Mucosa of gallbladder (tissue), 1 donor: ENCODE results near the gene RUNDC1. TPM values are rescaled to one million over a fixed set of nuclear protein-coding genes. Genes with fewer than 3 reads are reported as not detected.
A peak's percentile ranks its signal among the peaks of the same experiment; 100 is the strongest.
"Not testable (repeated sequence)": the region's sequence is repeated elsewhere in the genome, so short reads cannot be mapped to it uniquely, and the experiment has no call there.

Source experiments
- DNase-seq: peaks from one replicate; pipeline ENCODE4 v3.0.0-alpha.2; 2020; ENCODE audit warnings: low spot score
- total RNA-seq: library from RNA; stranded (reverse); gene quantifications from one replicate; pipeline ENCODE4 v1.2.1, GENCODE V29; 2021
- donor health status: DM: no; HTN: no; CAD: no.

Gene RUNDC1
- total RNA-seq, 1 donor from 2014 or later = 26.0 TPM

DNA sequence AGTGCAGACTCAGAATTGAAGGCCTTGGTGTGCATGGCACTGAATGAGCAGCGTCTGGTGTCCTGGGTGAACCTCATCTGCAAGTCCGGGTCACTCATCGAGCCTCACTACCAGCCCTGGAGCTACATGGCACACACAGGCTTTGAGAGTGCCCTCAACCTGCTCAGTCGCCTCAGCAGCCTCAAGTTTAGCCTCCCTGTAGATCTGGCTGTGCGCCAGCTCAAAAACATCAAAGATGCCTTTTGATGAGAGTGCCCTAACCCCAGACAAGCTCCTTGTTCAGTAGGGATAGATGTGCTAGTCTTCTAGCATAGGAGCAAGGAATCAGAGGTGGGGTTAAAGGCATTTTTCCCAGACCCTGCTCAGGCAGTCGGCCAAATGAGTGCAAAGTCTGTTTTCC lies 11.1 kb downstream of the RUNDC1 start:
- DNase-seq = no peak

DNA sequence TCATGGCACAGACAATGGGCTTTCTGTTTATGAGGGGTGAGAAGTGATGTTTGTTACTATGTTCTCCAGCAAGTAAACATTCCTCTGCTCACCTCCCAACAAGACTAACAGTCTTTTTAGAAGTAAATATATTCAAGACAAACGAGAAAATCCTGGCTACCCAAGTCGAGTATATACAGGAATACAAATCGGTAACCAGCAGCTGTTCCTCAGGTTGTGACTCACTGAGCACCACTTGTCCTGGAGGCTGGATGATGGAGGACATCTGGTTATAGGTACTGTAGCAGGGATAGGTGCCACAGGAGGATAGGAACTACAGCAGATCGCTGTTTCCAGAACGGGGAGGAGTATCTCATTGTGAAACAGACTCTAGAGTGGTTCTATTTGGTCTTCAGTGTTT lies 12.5 kb downstream of the RUNDC1 start:
- no peak for DNase-seq

DNA sequence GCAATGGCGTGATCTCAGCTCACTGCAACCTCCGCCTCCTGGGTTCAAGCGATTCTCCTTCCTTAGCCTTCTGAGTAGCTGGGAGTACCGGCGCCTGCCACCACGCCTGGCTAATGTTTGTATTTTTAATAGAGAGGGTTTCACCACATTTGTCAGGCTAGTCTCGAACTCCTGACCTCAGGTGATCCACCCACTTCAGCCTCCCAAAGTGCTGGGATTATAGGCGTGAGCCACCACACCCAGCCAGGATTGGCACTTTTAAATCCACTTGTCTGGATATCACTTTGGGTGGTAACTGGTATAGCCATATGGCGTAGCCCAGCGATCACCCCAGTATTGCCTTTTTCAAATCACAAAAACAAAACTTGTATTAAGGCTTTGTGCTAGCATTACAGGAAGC lies 13.5 kb downstream of the RUNDC1 start:
- DNase-seq = not testable (repeated sequence)

DNA sequence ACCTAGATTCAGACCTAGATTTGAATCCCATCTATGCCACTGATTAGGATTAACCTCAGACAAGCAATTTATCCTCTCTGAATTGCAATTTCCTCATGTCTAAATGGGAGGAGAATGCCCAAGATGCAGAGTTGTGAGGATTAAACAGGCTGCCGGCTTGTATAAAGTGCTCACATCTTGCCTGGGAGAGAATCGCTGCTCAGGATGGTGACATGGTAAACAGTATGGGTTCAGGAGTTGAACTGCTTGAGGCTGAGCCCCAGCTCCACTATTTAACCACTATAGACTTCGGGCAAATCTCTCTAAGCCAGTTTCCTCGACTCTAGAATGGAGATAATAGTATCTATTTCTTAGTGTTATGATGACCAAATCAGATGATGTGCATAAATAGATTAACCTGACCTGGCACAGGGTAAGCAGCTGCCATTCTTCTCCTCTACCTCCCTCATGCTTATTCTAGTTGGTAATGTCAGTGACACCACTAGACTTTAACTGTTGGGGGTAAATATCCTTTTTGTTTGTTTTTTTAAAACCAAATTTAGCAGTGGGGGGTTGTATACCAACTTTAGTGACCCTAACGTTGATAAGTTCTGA lies 17.1 kb downstream of the RUNDC1 start:
- DNase-seq = no peak

DNA sequence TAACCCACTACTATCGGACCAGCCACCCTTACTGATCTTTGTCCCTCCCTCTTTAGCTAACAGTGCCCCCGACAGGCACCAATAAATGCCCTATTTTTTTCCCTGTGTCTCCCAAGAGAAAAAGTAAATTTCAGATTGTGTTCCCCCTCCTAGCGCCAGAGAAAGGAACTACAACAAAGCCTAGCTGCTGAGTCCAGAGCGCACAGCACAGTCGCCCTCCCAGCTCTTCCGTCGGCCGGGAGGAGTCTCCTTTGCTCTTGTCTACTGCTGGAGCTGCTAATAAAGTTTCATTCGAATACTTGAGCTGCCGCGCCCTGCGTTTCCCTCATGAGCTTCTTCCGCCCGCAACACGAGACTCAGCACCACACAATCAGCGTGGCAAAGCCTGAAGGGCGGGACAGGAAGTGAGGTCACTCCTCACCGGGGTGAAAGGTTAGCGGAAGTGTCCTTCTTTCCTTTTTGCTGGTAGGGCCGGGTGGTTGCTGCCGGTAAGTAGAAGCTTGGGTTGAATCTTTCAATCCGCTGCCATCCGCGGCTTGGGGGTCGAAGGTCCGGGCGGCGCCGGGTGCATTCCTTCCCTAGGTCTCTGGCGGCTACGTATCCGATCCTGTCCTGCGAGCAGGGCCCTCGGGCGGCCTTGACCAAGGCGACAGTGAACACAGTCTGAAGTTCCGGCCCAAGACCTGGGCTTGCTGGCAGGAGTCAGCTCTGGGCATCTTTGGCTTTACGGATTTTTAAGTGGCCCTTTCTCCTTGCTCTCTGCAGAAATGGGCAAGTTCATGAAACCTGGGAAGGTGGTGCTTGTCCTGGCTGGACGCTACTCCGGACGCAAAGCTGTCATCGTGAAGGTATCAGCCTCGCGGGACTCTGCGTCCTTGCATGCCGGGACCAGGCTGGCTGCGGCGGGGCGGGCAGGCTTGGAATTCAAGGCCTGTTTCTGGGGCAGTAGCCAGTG lies 17.9 kb downstream of the RUNDC1 start, which contains the start of gene RPL27:
Gene RPL27 (plus strand): TSS at position 436 of the 955 bp plus-strand sequence. CDS start 332 bp downstream, at position 768.
- DNase-seq = peak; percentile 99

DNA sequence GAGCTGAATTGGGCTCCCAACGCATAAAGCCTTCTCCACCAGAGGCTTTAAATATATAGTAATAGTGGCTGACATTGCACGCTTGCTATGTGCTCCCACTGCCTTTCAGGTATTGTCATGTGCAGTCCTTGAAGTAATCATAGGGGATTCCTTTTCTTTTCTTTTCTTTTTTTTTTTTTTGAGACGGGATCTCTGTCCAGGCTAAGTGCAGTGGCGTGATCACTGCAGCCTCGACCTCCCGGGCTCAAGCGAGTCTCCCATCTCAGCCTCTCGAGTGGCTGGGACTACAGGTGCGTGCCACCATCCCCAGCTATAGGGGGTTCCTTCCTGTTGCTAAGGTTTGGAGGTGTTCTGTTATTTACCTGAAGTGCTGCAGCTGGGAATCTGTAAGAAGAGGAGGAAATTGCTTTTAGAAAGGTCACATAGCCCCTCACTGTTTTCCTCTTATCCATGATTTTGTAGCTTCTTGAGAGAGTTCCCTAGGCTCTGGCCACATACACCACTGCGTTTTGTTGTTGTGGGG lies 18.7 kb downstream of the RUNDC1 start:
- no peak for DNase-seq

DNA sequence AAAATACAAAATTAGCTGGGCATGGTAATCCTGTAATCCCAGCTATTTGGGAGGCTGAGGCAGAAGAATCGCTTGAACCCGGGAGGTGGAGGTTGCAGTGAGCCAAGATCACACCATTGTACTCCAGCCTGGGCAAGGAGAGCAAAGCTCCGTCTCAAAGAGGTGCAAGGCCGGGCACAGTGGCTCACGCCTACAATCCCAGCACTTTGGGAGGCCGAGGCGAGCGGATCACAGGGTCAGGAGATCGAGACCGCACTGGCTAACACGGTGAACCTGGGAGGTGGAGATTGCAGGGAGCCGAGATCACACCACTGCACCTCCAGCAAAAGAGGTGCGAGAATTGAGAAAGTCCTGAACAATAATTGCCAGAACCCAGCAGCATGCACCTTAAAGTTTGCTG lies 20.5 kb downstream of the RUNDC1 start:
- not testable (repeated sequence) for DNase-seq

DNA sequence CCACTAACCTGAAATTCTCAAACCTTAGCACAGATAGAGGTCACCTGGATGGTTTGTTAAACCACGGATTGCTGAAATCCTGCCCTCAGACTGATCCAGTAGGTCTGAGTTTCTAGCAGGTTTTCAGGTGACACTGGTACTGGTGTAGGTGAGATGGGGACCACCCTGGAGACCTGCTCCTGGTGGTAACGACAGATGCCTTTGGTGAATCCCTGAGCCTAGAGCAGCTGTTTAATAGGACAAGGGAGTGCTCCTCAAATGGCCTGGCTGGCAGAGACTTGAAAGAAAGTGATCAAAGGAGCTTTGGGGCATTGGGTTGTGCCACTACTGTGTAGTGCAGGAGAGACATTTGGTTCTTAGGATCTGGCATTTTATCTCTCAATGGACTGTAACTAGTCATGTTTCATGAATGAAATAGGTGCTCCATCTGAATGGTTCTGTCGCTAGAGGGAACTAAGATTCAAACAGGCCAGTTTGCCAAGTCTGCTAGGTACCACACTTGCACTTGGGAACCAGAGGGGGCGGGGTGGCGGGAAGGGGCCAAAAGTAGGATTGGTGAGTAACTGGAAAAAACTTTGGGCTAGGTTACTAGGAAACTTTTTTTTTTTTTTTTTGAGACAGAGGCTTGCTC lies 23.3 kb downstream of the RUNDC1 start:
- DNase-seq = no peak

DNA sequence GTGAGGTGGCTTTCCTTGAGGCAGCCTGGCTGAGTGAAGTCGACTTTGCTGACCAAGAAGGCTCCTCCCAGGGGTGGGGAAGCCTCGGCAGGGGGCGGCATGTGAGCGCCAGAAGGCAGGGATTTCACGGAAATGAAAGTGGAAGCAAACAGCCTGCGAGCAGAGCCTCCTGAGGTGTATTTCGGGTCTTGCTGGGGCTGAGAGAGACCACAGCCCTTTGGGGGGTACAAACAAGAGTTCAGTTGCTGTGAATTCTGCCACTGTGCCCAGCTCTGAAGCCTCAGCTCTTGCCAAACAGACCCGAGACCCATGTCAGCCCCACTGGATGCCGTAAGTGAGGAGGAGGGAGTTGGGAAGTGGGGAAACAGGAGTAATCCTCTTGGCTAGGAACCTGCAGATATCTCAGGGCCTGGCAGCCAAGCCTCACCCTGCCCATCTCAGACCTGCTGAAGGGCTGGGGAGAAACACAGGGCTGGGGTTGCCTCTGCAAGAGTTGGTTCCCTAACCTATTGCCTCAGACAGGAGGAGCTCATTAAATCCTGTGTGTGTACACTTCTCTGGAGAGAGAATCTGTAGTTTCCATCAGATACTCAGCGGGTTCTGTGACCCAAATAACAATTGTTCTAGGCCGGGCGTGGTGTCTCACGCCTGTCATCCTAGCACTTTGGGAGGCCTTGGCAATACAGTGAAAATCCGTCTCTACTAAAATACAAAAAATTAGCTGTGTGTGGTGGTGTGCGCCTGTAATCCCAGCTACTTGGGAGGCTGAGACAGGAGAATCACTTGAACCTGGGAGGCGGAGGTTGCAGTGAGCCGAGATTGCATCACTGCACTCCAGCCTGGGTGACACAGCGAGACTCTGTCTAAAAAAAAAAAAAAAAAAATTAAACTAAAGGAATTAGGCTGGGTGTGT lies 26.5 kb downstream of the RUNDC1 start, which contains the start of gene IFI35:
Gene IFI35 (plus strand): TSS at position 146 of the 913 bp plus-strand sequence. CDS start 164 bp downstream, at position 310.
- DNase-seq = peak; percentile 88

DNA sequence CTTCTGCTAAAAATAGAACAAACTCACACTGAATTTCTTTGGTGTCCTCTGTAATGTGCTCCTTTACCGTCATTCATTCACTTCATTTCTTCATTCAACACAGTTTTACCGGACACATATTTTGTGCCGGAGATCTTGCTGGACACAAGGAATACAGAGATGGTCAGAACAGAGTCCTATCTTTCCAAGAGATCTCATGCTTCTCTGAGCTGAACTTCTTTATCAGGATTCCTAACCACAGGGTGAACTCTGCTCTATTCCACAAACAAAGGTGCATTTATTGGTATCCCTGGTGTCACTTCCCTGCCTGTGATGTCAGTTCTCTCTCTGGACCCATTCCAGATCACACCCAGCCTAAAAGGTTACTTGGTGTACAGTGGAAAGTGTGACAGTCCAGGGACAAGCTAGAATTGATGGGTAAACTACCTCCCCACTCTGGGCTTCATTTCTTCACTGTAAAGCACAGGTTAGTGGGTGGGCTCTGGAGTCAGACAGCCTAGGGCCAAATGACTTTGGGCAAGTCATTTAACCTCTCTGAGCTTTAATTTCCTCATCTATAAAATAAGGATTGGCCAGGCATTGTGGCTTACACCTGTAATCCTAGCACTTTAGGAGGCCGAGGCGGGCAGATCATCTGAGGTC lies 30.4 kb downstream of the RUNDC1 start:
- peak; percentile 77 for DNase-seq

DNA sequence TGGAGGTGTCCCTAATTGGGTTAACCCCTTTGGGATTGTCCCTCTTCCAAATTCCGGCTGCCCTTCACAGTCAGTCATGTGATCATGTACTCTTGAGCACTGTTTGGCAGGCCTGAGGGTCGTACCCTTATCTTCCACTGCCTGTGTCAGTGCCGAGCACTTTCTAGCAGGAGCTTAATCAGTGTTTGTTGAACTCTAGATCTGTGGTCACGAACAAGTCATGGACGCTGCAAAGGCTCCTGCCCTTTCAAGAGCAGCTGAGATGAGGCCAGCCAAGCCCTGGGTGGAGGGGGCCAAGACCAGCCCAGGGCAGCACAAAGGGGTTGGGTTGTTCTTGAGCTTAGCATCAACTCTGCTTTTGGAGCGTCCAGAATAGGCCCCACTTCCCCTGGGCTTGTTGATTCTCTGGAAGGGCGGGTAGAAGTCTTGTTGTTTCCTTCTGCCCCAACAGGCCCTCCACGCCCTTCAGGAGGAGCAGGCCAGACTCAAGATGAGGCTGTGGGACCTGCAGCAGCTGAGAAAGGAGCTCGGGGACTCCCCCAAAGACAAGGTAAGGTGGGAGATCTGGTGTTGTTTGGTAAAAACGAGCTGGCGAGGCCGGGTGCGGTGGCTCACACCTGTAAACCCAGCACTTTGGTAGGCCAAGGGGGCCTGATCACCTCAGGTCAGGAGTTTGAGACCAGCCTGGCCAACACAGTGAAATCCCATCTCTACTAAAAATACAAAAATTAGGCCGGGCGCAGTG lies 31.5 kb downstream of the RUNDC1 start:
- no peak for DNase-seq

DNA sequence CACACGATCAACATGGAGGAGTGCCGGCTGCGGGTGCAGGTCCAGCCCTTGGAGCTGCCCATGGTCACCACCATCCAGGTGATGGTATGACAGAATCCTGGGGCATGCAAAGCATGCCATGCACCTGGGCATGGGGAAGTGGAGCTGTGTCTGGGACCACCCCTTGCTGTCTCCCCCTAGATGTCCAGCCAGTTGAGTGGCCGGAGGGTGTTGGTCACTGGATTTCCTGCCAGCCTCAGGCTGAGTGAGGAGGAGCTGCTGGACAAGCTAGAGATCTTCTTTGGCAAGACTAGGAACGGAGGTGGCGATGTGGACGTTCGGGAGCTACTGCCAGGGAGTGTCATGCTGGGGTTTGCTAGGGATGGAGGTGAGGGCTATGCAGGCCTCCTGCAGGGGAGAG lies 32.9 kb downstream of the RUNDC1 start:
- DNase-seq = no peak

DNA sequence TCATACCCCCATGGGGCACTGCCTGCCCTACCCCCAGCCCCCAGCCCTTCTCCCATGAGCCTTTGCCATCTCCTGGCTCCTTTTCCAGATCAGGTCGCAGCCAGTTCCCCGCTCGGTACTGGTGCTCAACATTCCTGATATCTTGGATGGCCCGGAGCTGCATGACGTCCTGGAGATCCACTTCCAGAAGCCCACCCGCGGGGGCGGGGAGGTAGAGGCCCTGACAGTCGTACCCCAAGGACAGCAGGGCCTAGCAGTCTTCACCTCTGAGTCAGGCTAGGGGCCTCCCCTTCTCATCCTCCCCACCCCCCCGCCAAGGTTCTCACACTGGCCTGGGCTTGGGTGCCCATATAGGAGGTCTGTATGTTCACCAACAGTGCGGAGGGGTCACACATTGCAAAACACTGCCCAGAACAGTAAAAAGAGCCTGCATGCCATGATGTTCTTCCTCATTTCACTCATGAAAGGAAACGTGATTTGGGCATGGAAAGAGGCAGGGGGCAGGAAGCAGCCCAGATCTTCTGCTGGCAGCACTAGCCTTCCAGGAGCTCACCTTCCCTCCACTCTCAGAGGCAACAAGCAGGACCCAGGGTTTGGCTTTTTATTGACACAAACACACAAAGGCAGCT lies 33.8 kb downstream of the RUNDC1 start:
- DNase-seq = no peak

DNA sequence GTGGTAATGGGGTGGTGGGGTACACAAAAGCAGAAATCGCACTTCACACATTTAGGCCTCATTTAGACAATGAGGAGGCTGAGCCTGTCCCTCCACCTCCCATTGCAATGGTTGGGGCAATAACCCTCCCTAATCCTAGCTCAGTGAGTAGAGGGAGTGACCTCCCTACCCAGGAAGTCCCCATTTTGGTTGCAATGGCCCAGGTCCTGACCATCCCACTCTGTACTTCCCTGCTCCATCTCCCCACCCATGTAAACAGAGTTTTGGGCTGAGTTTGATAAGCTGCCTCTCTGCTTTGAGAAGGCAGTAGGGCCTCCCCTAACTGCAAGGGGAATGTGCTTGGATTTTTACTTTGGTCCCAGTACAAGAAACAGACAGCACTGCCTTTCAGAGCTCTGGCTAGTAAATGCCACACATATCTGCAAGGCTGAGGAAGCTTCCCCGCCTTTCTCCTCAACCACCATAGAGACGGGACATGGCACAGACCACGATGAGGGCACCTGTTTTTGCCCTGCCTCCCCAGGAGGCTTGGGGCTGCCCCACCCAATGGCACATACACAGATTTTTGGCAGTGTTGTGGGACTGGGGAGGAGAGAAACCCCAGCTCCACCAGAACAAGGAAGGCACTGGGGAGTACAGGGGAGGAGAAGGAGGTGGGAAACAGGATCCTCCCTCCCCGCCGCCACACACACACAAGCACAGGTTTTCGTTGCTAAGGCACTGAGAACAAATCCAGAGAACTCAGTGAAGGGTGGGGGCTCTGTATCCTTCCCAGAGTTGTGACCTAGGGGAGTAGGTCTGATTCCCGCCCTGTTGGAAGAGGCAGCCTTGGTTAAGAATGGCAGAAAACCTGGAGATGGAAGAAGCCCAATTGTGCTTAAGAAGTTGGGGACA lies 34.5 kb downstream of the RUNDC1 start:
- DNase-seq = no peak

DNA sequence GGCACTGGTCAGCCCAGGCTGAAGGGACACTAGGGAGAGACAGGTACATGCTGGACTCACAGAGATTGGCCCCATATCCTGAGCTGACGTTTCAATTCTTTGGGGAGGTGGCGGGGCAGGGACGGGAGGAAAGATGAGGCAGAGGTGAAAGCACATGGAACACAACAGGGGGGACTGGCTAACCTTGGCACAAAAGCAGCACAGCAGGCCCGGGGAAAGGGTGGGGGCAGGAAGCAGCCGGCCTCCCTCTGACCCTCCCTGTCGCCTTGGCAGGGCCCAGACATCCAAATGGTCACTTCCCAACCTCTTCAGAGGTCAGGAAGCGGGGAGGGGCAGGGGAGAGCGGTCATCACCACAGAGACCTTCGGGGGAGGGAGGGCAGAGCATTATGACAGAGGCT lies 35.2 kb downstream of the RUNDC1 start:
- DNase-seq = no peak

DNA sequence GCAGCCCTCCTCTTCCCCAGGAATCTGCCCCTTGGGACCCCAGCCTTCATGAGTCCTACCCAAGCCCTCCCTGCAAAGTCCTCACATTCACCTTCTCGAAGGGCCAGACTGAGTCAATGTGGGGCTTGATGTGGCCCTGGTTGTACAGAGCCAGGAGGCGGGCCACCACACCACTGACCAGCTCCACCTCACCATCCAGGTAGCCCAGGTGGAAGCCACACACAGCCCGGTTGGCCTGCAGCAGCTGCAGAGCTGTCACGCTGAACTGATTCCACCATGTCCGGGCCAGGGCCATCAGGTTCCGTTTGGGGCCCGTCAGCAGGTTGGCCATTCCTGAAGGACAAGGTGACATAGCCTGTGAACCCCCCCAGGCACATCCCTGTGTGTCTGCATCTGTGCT lies 35.9 kb downstream of the RUNDC1 start:
- no peak for DNase-seq

DNA sequence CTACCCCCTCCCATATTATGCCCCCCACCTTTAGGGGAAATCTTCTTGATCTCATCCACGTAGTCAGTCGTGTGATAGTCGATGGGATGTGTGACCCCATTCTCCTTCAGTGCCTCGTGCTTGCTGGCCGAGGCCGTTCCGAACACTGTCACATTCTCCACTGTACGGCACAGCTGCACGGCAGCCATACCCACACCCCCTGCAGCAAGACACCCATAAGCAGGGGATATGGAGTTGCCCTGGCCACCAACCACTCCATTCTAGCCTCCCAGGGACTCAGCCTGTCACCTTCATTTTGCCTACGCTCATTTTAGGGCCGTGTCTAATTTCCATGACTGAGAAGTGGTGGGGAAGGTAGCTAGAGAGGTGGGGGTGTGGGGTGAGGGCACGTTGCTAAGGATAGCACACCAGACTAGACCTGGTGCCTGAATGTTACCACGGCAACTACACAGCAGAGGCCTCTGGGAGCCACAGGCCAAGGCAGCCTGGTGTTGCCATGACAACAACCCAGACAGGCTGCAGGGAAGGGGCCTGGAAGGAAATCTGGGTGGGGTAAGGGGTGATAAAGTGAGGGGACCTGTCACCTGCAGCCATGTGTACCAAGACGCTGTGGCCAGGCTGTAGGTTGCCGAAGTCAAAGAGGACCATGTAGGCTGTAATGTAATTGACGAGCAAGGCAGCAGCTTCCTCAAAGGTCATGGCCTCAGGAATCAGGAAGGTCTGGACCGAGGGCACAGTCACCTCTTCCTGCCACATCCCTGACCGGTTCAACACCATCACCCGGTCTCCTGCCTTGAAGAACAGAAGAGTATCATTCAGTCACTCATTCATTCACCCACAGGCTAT lies 37.9 kb downstream of the RUNDC1 start:
- DNase-seq = no peak
